Measurements from ENCODE around the gene MEGF11.

The MEGF11 gene

GRCh38 chr15:66229790-66230465 is 23.6 kb downstream of the MEGF11 start:
- Histone ChIP-seq H2AFZ (ENCODE audit: low read length) (no peak overlapping the region), H4K20me1 (ENCODE audit: insufficient read depth, low read length) (no peaks in the 10 kb centered on the region), H3F3A (ENCODE audit: insufficient read depth, low read length) (no peaks in the 10 kb centered on the region), H3K9ac (ENCODE audit: low read length) (no peak overlapping the region), H3K36me3 (ENCODE audit: insufficient read depth, low read length) (no peaks in the 10 kb centered on the region; the same call in 1 of the 2 replicates), H3K4me3 (ENCODE audit: low read depth, low read length, poor library complexity, severe bottlenecking) (no peak overlapping the region), H3K79me2 (ENCODE audit: insufficient read depth, low read length) (no peaks in the 10 kb centered on the region), H3K27ac (ENCODE audit: low read depth, low read length, poor library complexity, severe bottlenecking) (no peak overlapping the region), H3K9me3 (ENCODE audit: low read length) (no peaks in the 10 kb centered on the region), H3K4me1 (ENCODE audit: insufficient read depth, low read length, severe bottlenecking) (peaks cover 10% of the 10 kb centered on the region), H3K27me3 (ENCODE audit: insufficient read depth, low read length) (no peaks in the 10 kb centered on the region), H3K4me2 (ENCODE audit: low read length) (no peak overlapping the region), H3K9me2 (ENCODE audit: low read depth, low read length) (no peaks in the 10 kb centered on the region)
- TF ChIP-seq, protein P1, sequence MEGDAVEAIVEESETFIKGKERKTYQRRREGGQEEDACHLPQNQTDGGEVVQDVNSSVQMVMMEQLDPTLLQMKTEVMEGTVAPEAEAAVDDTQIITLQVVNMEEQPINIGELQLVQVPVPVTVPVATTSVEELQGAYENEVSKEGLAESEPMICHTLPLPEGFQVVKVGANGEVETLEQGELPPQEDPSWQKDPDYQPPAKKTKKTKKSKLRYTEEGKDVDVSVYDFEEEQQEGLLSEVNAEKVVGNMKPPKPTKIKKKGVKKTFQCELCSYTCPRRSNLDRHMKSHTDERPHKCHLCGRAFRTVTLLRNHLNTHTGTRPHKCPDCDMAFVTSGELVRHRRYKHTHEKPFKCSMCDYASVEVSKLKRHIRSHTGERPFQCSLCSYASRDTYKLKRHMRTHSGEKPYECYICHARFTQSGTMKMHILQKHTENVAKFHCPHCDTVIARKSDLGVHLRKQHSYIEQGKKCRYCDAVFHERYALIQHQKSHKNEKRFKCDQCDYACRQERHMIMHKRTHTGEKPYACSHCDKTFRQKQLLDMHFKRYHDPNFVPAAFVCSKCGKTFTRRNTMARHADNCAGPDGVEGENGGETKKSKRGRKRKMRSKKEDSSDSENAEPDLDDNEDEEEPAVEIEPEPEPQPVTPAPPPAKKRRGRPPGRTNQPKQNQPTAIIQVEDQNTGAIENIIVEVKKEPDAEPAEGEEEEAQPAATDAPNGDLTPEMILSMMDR (IDR thresholded peaks at IDR 0.05; ENCODE audit: low read length): no peak
- no peak for TF ChIP-seq EZH2 (IDR thresholded peaks at IDR 0.05; ENCODE audit: borderline replicate concordance, low read length)

DNA sequence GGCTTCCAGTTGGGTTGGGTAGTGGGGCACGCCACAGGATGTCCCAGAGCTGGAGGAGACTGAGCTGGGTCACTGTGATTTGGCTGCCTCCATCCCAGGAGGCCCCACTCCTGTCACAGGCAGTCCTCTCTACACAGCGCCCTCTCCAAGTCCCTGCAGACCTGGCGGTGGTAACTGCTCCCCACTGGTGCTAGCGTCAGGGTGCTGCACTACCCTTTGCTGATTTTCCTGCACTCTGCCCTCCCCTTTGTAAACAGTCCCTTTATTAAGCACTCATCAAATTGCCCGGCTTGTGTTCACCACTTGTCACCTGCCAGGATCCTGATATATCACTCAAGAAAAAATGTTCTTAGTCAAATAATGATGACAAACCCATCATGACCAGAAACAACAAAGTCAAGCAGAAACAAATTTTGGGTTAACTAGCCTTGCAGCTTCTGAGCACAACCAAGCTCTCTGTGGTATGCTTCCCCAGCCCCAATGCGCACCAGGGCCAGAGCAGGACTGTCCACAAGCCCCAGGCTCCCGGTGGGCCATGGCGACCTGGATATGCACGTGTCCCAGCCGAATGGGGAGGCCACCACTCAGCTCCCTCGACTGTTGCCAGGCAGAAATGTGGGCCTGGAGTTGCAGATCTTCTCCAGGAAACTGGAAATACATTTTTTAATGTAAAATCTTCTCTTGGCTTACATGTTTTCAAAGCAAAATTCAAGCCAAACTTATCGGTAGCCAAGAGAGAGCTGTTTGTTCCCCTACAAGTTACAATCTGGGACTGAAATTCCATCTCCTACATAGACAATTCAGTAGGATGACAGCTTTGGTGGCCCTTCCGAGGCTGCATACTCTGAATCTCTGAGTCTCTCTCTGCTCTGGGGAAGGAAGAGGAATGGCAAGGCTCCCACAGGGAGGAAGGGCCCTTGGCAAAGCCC is 24.5 kb downstream of the MEGF11 start:
- Histone ChIP-seq H3K9me3 (ENCODE audit: low read length) (no peaks in the 10 kb centered on the region), H3F3A (ENCODE audit: insufficient read depth, low read length) (no peaks in the 10 kb centered on the region), H3K9ac (ENCODE audit: low read length) (no peak overlapping the region), H4K20me1 (ENCODE audit: insufficient read depth, low read length) (no peaks in the 10 kb centered on the region), H3K27ac (ENCODE audit: low read depth, low read length, poor library complexity, severe bottlenecking) (no peak overlapping the region), H3K9me2 (ENCODE audit: low read depth, low read length) (no peaks in the 10 kb centered on the region), H2AFZ (ENCODE audit: low read length) (no peak overlapping the region), H3K36me3 (ENCODE audit: insufficient read depth, low read length) (no peaks in the 10 kb centered on the region; the same call in 1 of the 2 replicates), H3K4me1 (ENCODE audit: insufficient read depth, low read length, severe bottlenecking) (peaks cover 10% of the 10 kb centered on the region), H3K79me2 (ENCODE audit: insufficient read depth, low read length) (no peaks in the 10 kb centered on the region), H3K4me3 (ENCODE audit: low read depth, low read length, poor library complexity, severe bottlenecking) (no peak overlapping the region), H3K27me3 (ENCODE audit: insufficient read depth, low read length) (no peaks in the 10 kb centered on the region), H3K4me2 (ENCODE audit: low read length) (no peak overlapping the region)
- TF ChIP-seq EZH2 (IDR thresholded peaks at IDR 0.05; ENCODE audit: borderline replicate concordance, low read length): no peak
- TF ChIP-seq, protein P1 (IDR thresholded peaks at IDR 0.05; ENCODE audit: low read length): no peak

DNA sequence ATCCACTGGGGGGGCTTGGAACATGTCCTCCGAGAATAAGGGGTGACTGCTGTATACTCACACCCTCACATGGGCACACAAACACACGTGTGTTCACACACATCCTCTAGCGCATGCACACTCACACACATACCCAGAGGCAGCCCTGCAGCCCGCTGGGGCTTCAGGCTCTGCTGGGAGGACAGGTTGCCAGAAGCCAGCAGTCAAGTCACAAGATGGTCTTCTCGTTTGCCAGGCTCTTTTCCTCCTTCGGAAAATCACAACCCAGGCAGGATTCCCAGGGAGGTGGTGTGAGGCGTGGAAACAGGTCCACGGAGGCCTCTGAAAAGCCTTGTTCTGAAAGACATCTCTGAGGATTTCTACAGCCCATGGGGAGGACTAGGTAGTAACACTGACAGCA is 26.8 kb downstream of the MEGF11 start:
- H3K4me1 ChIP-seq (ENCODE audit: insufficient read depth, low read length, severe bottlenecking): peaks cover 10% of the 10 kb centered on the region
- H3K9ac ChIP-seq (ENCODE audit: low read length): no peak overlapping the region
- no peak overlapping the region for H3K4me2 ChIP-seq (ENCODE audit: low read length)
- H3K79me2 ChIP-seq (ENCODE audit: insufficient read depth, low read length): no peaks in the 10 kb centered on the region
- no peaks in the 10 kb centered on the region for H3K9me2 ChIP-seq (ENCODE audit: low read depth, low read length)
- TF ChIP-seq, protein P1 (IDR thresholded peaks at IDR 0.05; ENCODE audit: low read length): no peak
- TF ChIP-seq EZH2 (IDR thresholded peaks at IDR 0.05; ENCODE audit: borderline replicate concordance, low read length): no peak
- H2AFZ ChIP-seq (ENCODE audit: low read length): no peak overlapping the region
- H3K27me3 ChIP-seq (ENCODE audit: insufficient read depth, low read length): no peaks in the 10 kb centered on the region
- H3K9me3 ChIP-seq (ENCODE audit: low read length): no peaks in the 10 kb centered on the region
- H4K20me1 ChIP-seq (ENCODE audit: insufficient read depth, low read length): no peaks in the 10 kb centered on the region
- H3K27ac ChIP-seq (ENCODE audit: low read depth, low read length, poor library complexity, severe bottlenecking): no peak overlapping the region
- no peaks in the 10 kb centered on the region for H3F3A ChIP-seq (ENCODE audit: insufficient read depth, low read length)
- no peak overlapping the region for H3K4me3 ChIP-seq (ENCODE audit: low read depth, low read length, poor library complexity, severe bottlenecking)
- H3K36me3 ChIP-seq (ENCODE audit: insufficient read depth, low read length): no peaks in the 10 kb centered on the region; the same call in 1 of the 2 replicates
